ENCODE results near the gene SBK2. TPM values are rescaled to one million over a fixed set of nuclear protein-coding genes. Genes with fewer than 3 reads are reported as not detected.
A peak's percentile ranks its signal among the peaks of the same experiment; 100 is the strongest.

The SBK2 gene
- total RNA-seq, 1 donor from 2014 or later, result 4.2 TPM

GRCh38 chr19:55528030-55528803, 8.7 kb downstream of the SBK2 start:
- no peak overlapping the region for H3K4me3 ChIP-seq (ENCODE audit: insufficient read depth, low read depth, low read length)
- no peaks in the 10 kb centered on the region for H4K20me1 ChIP-seq (ENCODE audit: insufficient read depth, low read length)
- no peaks in the 10 kb centered on the region for H3K79me2 ChIP-seq (ENCODE audit: insufficient read depth, low read length)
- no peak overlapping the region for H3K4me3 Mint-ChIP-seq (ENCODE audit: unreplicated experiment)
- no peak overlapping the region for H3K27ac Mint-ChIP-seq (ENCODE audit: unreplicated experiment)
- H3K4me1 ChIP-seq (ENCODE audit: insufficient read depth, low read length), result no peaks in the 10 kb centered on the region
- H3K27me3 ChIP-seq (ENCODE audit: insufficient read depth, low read length), result no peaks in the 10 kb centered on the region
- H3K36me3 ChIP-seq (ENCODE audit: insufficient read depth, low read length), result no peaks in the 10 kb centered on the region
- no peaks in the 10 kb centered on the region for H3K4me1 Mint-ChIP-seq (ENCODE audit: low read depth, unreplicated experiment)
- H2AFZ ChIP-seq (ENCODE audit: low read depth, low read length), result no peak overlapping the region
- H3K27ac ChIP-seq (ENCODE audit: low read depth, low read length), result no peak overlapping the region
- FAIRE-seq (no peak), DNase-seq (ENCODE audit: low read depth) (no peak)
- H3K9me3 ChIP-seq (ENCODE audit: insufficient read depth, low read depth, low read length), result no peaks in the 10 kb centered on the region
- no peaks in the 10 kb centered on the region for H3K36me3 Mint-ChIP-seq (ENCODE audit: low read depth, unreplicated experiment)
- H3K9me3 Mint-ChIP-seq (ENCODE audit: unreplicated experiment), result no peaks in the 10 kb centered on the region
- no peak overlapping the region for H3K9ac ChIP-seq (ENCODE audit: low read length)
- TF ChIP-seq EZH2 (IDR thresholded peaks at IDR 0.05; ENCODE audit: insufficient read depth, low read length) (no peak), CTCF (IDR thresholded peaks at IDR 0.05; ENCODE audit: insufficient read depth, low read depth, low read length) (no peak)
- H3K4me2 ChIP-seq (ENCODE audit: low read length), result peak overlapping the region; percentile 20
- H3K27me3 Mint-ChIP-seq (ENCODE audit: low read depth, unreplicated experiment), result no peaks in the 10 kb centered on the region

- no peaks in the 10 kb centered on the region for H3K36me3 ChIP-seq (ENCODE audit: insufficient read depth, low read length)
- H3K4me1 ChIP-seq (ENCODE audit: insufficient read depth, low read length), result no peaks in the 10 kb centered on the region
- no peak overlapping the region for H3K4me2 ChIP-seq (ENCODE audit: low read length)
- H2AFZ ChIP-seq (ENCODE audit: low read depth, low read length), result no peak overlapping the region
- TF ChIP-seq EZH2 (IDR thresholded peaks at IDR 0.05; ENCODE audit: insufficient read depth, low read length) (no peak), CTCF (IDR thresholded peaks at IDR 0.05; ENCODE audit: insufficient read depth, low read depth, low read length) (no peak)
- Mint-ChIP-seq H3K9me3 (ENCODE audit: unreplicated experiment) (no peaks in the 10 kb centered on the region), H3K4me3 (ENCODE audit: unreplicated experiment) (no peak overlapping the region), H3K36me3 (ENCODE audit: low read depth, unreplicated experiment) (no peaks in the 10 kb centered on the region), H3K27me3 (ENCODE audit: low read depth, unreplicated experiment) (no peaks in the 10 kb centered on the region), H3K27ac (ENCODE audit: unreplicated experiment) (no peak overlapping the region), H3K4me1 (ENCODE audit: low read depth, unreplicated experiment) (no peaks in the 10 kb centered on the region)
- H3K4me3 ChIP-seq (ENCODE audit: insufficient read depth, low read depth, low read length), result no peak overlapping the region
- no peak overlapping the region for H3K27ac ChIP-seq (ENCODE audit: low read depth, low read length)
- no peaks in the 10 kb centered on the region for H3K9me3 ChIP-seq (ENCODE audit: insufficient read depth, low read depth, low read length)
- DNase-seq (ENCODE audit: low read depth), result no peak
- no peaks in the 10 kb centered on the region for H4K20me1 ChIP-seq (ENCODE audit: insufficient read depth, low read length)
- H3K9ac ChIP-seq (ENCODE audit: low read length), result no peak overlapping the region
- no peaks in the 10 kb centered on the region for H3K79me2 ChIP-seq (ENCODE audit: insufficient read depth, low read length)
- no peaks in the 10 kb centered on the region for H3K27me3 ChIP-seq (ENCODE audit: insufficient read depth, low read length)
- no peak for FAIRE-seq
Observed at GRCh38 chr19:55527197-55528029, 9.5 kb downstream of the SBK2 start.
